Measurements from ENCODE around the gene FRG2B. TPM values are rescaled to one million over a fixed set of nuclear protein-coding genes. Genes with fewer than 3 reads are reported as not detected.

Gene FRG2B
- total and polyA plus RNA-seq, 2 of the 8 experiments (the other 6 are each of a cell fraction or from before 2014, with no cell fraction given), result not detected

DNA sequence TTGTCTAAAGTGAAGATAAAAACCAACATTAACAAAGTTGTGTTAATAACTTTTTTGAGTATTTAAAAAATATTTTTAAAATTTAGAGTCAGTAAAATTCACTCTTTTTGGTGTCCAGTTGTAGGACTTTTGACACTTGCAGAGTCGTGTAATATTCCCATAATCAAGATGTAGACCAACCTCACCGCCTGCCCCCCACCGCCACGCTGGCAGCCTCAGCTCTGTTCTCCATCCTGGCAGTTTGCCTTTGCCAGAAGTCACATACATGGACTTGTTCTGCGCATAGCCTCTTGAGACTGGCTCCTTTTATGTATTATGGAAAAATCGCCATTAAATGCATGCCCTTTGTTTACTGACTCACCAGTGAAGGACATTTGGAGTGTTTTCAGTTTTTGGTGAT, 33.9 kb downstream of the FRG2B start:
- POLR2A ChIA-PET (ENCODE audit: partially characterized antibody), result no interaction called here
- no peak for FAIRE-seq
- no peak overlapping the region for H3K14ac ChIP-seq (ENCODE audit: insufficient read length)
- TF ChIP-seq TAF7 (optimal IDR thresholded peaks at IDR 0.05; ENCODE audit: borderline replicate concordance, low read depth, low read length) (no peak), YY1 (IDR thresholded peaks at IDR 0.05; ENCODE audit: low read depth, low read length) (no peak), POU5F1 (IDR thresholded peaks at IDR 0.05; ENCODE audit: low read depth, low read length) (no peak)

More for the DNA sequence above, 33.9 kb downstream of the FRG2B start:
- Histone ChIP-seq H3K79me2 (ENCODE audit: control insufficient read depth in 1 of 2, insufficient read depth in 2 of 2, low read length in 2 of 2) (no peaks in the 10 kb centered on the region), H3K27me3 (replicated peaks in 1 of 4; ENCODE audit: control insufficient read depth in 3 of 4, extremely low read depth in 1 of 4, insufficient read depth in 3 of 4, low read length in 3 of 4) (no peaks in the 10 kb centered on the region), H3K4me2 (ENCODE audit: insufficient read depth in 1 of 2, low read depth in 2 of 2, low read length in 2 of 2) (no peak overlapping the region), H4K91ac (replicated peaks; ENCODE audit: insufficient read length, low read length) (no peak overlapping the region), H2BK12ac (ENCODE audit: low read depth, low read length) (no peak overlapping the region), H3K56ac (replicated peaks; ENCODE audit: insufficient read length, low read depth, low read length) (no peak overlapping the region), H3K9me3 (ENCODE audit: insufficient read depth in 2 of 2, low read depth in 1 of 2, low read length in 1 of 2) (peaks cover 46 to 58% of the 10 kb centered on the region in 2 experiments), H3K79me1 (ENCODE audit: low read depth, low read length) (no peaks in the 10 kb centered on the region), H3K27ac (ENCODE audit: low read depth, low read length) (no peak overlapping the region), H4K20me1 (replicated peaks in 1 of 2; ENCODE audit: control insufficient read depth in 1 of 2, insufficient read depth in 2 of 2, low read length in 2 of 2) (no peaks in the 10 kb centered on the region), H2BK20ac (ENCODE audit: low read length) (no peak overlapping the region), H2AK5ac (ENCODE audit: low read depth, low read length) (no peak overlapping the region), H2AFZ (ENCODE audit: low read length) (no peak overlapping the region), H3K23ac (ENCODE audit: insufficient read length) (no peak overlapping the region), H2BK120ac (replicated peaks; ENCODE audit: low read depth, low read length) (no peak overlapping the region), H3K4ac (replicated peaks; ENCODE audit: insufficient read length, low read depth, low read length) (no peak overlapping the region), H4K8ac (ENCODE audit: extremely low read depth, insufficient read depth, low read length) (no peak overlapping the region), H4K5ac (ENCODE audit: insufficient read length, low read depth, low read length) (no peak overlapping the region), H3K4me1 (replicated peaks in 1 of 4; ENCODE audit: control insufficient read depth in 3 of 4, insufficient read depth in 4 of 4, low read length in 3 of 4) (no peaks in the 10 kb centered on the region), H3K9ac (replicated peaks in 1 of 4; ENCODE audit: extremely low read depth in 1 of 4, low read depth in 3 of 4, low read length in 3 of 4) (no peak overlapping the region), H2BK5ac (ENCODE audit: low read depth, low read length) (no peak overlapping the region), H3K36me3 (ENCODE audit: control insufficient read depth in 2 of 4, insufficient read depth in 4 of 4, low read length in 3 of 4) (no peaks in the 10 kb centered on the region), H2BK15ac (ENCODE audit: low read length) (no peak overlapping the region), H3K18ac (ENCODE audit: extremely low read depth, low read length) (no peak overlapping the region), H3K4me3 (ENCODE audit: extremely low read depth in 1 of 4, insufficient read depth in 2 of 4, low read depth in 3 of 4, low read length in 4 of 4) (no peak overlapping the region), H3K23me2 (ENCODE audit: low read depth, low read length) (no peaks in the 10 kb centered on the region)
- 49% methylated on average over 6 of the region's 6 CpGs; no CpG with 5 or more reads in 1 of the 2 experiments for WGBS, 2 experiments (ENCODE audit: extremely low coverage in 1 of 2, insufficient coverage in 1 of 2, insufficient read length in 1 of 2, insufficient replicate concordance in 2 of 2, low coverage in 1 of 2, low lambda C conversion rate in 2 of 2, missing lambda C conversion rate in 1 of 2)
- CTCF ChIA-PET (ENCODE audit: partially characterized antibody), result interaction anchor here (0.6 kb wide), 1 partner anchor 357 kb away, joined by 3 read pairs; no protein-coding TSS in a partner anchor
- no peak for DNase-seq (ENCODE audit: low read depth in 1 of 2, low spot score in 2 of 2)
